Activated CD8-positive, alpha-beta memory T cell treated with anti-CD3 and anti-CD28 coated beads, Interleukin-2, amount 50 U/mL, for 1 hour (primary cell): ENCODE data around the gene STRA6.
"Not testable (repeated sequence)": the region's sequence is repeated elsewhere in the genome, so short reads cannot be mapped to it uniquely, and the experiment has no call there.

Source experiments
- DNase-seq: peaks from one replicate; pipeline ENCODE4 v3.0.0-alpha.2; 2020; ENCODE audit errors: extremely low read depth

Gene STRA6

GRCh38 chr15:74165461-74165860 lies 37.1 kb downstream of the STRA6 start:
- DNase-seq, result no peak

DNA sequence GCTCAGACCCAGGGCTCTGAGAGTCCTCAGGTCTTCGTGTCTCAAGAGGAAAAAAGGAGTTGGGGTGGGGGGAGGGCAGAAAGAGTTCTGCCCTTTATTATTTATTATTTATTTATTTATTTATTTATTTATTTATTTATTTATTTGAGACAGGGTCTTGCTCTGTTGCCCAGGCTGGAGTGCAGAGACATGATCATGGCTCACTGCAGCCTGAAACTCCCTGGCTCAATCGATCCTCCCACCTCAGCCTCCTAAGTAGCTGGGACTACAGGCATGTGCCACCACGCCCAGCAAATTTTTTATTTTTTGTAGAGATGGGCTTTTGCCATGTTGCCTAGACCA lies 40.4 kb downstream of the STRA6 start:
- DNase-seq, result not testable (repeated sequence)

DNA sequence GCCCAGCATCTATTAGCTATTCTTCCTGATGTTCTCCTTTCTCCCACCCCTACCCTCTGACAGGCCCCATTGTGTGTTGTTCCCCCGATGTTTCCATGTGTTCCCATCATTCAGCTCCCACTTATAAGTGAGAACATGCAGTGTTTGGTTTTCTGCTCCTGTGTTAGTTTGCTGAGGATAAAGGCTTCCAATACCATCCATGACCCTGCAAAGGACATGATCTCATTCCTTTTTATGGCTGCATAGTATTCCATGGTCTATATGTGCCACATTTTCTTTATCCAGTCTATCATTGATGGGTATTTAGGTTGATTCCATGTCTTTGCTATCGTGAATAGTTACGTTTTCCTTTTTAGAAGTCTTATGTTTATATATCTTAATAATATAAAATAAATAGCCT lies 42.2 kb downstream of the STRA6 start:
- not testable (repeated sequence) for DNase-seq

- DNase-seq, result no peak
Observed at GRCh38 chr15:74159773-74160172, 42.8 kb downstream of the STRA6 start.

DNA sequence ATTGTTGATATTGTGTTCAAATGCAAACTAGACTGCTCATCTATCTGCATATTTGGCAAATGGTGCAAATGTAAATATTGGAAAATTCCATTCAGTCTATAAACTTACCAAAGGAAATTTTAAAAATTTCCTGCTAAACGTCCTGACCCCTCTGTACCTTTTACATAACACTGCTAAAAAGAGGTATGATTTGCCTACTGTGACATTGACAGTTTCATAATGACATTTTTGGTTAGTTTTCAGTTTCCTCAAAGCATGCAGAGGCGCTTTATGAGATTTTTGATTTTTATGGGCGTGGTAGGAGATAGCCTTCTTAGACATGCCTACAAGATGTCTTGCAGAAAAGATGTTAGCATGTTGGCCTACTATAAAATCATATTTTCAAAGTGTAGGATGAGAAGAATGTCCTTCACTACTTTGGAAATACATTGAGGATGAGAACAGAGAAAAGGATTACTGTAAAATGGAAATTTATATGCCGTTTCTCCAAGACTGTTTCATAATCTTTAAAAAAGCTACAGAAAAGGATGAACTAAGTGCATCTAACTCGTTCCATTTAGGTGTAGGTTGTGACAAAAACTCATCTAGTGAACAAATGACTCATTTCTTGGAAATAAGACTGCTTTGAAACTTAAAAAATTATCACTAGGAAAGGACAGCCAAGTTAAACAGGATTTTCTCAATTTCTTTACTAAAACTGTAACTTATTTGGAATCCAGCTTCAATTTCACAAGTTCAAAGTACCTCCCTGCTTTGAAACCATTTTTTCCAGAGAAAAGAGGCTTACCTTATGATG lies 43.5 kb downstream of the STRA6 start:
- DNase-seq, result no peak

GRCh38 chr15:74157868-74158827 lies 44.4 kb downstream of the STRA6 start:
- no peak for DNase-seq

DNA sequence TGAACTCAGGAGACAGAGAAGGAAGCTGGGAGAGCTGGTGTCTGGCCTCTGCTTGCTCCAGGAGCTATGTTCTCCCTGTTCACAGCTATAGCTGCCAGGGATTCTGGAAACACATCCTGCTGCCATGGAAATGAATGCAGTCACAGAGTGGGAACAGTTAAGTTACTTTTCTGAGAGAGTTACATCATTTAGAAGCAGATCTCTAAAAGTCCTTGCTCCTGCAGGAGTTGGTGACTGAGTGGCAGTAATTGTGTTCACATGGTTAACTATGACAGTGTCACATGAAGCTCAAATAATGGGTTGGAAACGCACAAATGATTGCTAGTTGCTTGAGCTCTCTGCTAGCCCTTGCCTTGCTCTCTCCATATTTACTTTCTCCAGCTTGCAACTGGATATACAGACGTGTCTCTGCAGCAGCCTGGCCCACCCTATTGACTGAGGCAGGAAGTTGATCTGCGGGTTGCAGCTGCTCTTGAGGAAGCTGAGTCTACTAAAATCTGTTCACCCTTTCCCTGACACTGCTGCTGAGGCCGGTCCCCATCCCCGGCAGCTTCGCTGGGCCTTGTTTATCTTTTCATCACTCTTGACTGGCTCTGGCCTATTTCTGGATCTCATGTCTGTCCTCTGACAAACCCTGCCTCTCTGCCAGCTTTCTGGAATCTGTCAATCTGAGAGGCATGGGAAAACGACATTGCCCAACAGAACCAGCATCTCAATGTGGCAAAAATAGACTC lies 45.7 kb downstream of the STRA6 start:
- DNase-seq, result no peak

- DNase-seq, result no peak
Observed at GRCh38 chr15:74155766-74156417, 46.7 kb downstream of the STRA6 start.

DNA sequence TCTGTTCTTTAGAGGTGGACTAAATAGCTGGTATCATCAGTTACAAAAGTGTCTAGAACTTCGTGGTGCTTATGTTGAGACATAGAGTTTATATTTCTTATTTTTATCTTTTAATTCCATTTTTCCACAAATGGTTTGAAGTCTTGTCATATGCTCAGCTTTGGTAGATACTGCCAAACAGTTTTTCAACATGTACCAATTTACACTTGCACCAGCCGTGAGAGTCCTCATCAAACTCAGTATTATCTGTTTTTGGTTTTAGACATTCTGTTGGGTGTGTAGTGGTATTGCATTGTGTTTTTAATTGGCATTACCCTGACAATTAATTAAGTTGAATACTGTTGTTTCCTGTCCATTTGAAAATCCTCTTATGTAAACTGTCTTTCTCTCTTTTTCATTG lies 55.5 kb downstream of the STRA6 start:
- no peak for DNase-seq

DNA sequence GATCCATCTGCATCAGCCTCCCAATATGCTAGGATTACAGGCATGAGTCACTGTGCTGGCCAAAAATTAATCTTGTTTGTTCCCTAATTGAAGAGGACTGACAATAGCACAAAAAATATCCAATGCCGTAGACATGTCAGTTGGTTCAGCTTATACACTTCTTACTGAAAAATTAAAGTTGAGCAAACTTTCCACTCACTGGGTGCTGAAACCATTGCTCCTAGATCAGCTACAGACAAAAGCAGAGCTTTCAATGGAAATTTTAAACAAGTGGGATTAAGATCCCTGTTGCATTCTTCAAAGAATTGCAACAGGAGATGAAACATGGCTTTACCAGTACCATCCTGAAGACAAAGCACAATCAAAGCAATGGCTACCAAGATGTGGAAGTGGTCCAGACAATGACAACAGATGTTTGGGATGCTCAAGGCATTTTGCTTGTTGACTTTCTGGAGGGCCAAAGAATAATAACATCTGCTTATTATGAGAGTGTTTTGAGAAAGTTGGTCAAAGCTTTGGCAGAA lies 56.2 kb downstream of the STRA6 start:
- DNase-seq, result no peak

GRCh38 chr15:74144153-74144775 lies 58.3 kb downstream of the STRA6 start:
- DNase-seq, result no peak

DNA sequence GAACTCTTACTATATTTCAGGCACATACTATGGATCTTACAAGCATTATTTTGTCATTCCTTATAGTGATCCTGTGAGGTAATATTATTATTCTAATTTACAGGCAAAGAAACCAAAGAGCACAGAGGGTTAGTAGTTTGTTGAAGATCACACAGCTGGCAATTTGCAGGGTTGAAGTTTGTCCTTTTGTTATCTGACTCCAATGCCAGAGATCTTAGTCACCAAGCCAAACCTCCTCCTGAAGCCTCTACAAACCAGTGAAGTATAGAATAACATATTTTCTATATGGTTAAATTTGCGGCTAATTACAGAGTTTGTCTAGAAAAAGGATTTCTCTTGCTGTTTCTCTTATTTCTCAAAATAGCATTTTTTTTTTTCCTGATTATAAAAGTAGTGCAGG lies 61.0 kb downstream of the STRA6 start:
- DNase-seq, result no peak

DNA sequence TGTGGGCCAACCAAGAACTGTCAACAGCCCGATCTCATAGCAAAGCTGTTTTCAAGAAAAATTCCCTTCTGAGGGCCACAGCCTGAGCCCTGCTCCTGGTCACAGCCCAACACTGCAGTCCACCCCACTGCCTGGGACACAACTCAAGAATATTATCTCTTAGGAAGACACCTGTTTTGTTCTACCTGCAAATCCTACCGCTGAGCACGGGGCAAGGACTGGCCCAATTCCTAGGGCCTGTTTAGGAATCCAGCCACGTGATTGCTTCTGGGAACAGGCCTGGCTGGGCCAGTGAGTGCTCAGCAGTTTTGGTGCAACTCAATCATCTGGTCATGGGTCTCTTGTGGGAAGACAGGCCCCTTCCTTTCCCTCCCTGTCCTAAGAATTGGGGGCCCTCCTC lies 63.9 kb downstream of the STRA6 start:
- no peak for DNase-seq

DNA sequence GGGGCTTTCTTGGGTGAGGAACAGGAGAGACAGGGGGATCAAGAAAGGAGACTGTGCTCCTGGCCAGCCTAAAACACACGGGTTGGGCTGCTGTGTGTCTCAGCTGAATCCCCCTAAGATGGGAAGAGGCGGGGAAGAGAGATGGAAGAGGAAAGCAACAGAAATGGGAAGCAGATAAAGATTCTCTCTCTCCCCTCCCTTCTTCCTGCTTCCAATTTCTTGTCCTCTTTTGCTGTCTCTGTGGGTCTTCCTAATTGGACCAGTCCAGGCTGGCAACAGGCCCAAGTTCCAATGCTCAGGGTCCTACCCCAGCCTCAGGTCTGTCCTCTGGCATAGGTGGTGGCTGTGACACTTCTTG lies 65.1 kb downstream of the STRA6 start:
- DNase-seq, result no peak

GRCh38 chr15:74136814-74137536 lies 65.6 kb downstream of the STRA6 start:
- DNase-seq, result no peak

- DNase-seq, result no peak
Observed at GRCh38 chr15:74136540-74136813, 66.1 kb downstream of the STRA6 start.

DNA sequence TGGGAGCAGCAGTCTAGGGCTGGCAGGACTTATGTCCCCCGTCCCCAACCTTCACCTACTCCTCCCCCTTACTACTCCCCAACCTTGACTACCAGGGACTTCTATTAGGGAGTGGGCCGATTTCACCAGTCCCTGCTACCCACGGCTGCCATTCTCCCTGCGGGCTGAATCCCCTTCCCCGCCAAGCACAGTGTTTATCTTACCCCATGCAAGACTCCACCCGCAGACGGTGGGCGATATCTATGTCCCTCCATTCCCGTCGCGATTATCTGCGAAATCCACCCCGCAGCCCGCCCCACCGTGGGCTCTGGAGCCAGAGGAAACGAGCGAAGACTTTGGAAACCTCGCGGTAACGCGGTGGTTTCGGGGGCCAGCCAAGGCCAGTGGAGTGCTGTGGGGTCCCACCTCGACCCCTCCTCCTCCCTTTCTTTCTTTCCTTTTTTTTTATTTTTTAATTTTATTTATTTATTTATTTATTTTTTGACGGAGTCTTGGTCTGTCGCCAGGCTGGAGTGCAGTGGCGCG lies 67.5 kb downstream of the STRA6 start:
- no peak for DNase-seq

GRCh38 chr15:74134387-74135027 lies 68.1 kb downstream of the STRA6 start:
- no peak for DNase-seq

DNA sequence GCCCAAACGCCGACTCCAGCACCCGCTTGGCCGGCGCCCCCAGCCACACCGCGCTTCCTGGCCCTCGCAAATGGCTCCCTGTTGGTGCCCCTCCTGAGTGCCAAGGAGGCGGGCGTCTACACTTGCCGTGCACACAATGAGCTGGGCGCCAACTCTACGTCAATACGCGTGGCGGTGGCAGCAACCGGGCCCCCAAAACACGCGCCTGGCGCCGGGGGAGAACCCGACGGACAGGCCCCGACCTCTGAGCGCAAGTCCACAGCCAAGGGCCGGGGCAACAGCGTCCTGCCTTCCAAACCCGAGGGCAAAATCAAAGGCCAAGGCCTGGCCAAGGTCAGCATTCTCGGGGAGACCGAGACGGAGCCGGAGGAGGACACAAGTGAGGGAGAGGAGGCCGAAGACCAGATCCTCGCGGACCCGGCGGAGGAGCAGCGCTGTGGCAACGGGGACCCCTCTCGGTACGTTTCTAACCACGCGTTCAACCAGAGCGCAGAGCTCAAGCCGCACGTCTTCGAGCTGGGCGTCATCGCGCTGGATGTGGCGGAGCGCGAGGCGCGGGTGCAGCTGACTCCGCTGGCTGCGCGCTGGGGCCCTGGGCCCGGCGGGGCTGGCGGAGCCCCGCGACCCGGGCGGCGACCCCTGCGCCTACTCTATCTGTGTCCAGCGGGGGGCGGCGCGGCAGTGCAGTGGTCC lies 68.7 kb downstream of the STRA6 start:
- DNase-seq, result no peak
